ENCODE data around the gene CCNI2. TPM values are rescaled to one million over a fixed set of nuclear protein-coding genes. Genes with fewer than 3 reads are reported as not detected.
A peak's percentile ranks its signal among the peaks of the same experiment; 100 is the strongest.

Gene CCNI2, protein sequence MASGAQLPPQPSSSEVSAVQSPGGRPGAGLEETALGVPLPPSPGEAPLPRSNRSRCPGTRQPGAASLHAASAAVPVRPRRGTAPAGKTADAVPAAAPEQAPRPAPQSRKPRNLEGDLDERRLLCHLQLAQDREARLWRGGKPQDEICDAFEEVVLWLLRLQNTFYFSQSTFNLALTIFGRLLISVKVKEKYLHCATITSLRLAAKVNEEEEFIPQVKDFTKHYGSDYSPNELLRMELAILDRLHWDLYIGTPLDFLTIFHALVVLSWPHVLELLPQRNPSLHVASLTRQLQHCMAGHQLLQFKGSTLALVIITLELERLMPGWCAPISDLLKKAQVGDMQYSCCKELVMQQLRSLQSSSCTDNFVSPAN
- total RNA-seq = not detected in 2 replicates
- 2.5 TPM for polyA plus RNA-seq (2012)

- DNase-seq (ENCODE audit: low read depth) = no peak
Measured at GRCh38 chr5:132746954-132747615, at the start of gene CCNI2. CCNI2 (plus strand) TSS chr5:132747426; CDS start chr5:132747496, 70 bp downstream.

DNA sequence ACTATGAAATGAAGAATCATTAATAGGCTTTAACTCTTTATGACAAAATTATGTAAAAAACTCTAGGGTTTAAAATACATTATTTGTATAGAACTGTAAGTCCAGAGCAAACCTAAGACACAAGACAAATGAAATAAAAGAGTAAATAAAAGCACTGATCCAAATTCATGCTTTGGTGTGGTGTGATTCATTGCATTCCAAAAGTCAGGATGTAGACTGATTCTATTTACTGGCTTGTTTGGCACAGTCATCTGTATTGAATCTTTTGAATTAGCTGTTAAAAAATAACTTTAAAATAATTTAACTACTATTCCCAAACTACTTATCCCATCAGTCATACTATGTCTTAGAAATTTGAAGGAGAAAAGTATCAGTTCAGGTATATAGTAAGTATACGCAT, 42.4 kb upstream of the CCNI2 start:
- DNase-seq (ENCODE audit: low read depth) = no peak

- DNase-seq (ENCODE audit: low read depth) = no peak
Measured at GRCh38 chr5:132708645-132709044, 38.6 kb upstream of the CCNI2 start.

GRCh38 chr5:132714456-132715307, 32.5 kb upstream of the CCNI2 start:
- DNase-seq (ENCODE audit: low read depth) = peak; percentile 6

DNA sequence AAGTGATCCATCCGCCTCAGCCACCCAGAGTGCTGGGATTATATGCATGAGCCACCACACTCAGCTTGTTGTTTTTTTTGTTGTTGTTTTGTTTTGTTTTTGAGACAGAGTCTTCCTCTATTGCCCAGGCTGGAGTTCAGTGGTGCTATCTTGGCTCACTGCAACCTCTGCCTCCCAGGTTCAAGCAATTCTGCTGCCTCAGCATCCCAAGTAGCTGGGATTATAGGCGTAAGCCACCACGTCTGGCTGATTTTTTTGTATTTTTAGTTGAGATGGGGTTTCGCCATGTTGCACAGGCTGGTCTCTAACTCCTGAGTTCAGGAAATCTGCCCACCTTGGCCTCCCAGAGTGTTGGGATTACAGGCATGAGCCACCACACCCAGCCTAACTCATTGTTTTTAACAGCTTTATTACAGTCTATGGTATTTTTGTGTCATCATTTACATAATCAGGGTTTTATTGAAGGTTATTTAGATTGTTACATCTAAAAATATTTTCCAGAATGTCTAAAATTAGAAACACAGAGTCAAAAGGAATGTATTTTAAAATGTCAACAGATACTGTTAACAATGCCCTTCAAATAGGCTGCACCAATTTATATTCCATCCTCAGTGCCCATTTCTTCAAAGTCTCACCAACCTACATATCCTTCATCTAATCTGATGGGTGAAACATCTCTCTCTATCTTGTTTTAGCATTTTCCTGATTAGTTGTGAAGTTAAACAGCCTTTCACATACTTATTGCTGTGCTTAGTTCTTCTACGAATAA, 28.5 kb upstream of the CCNI2 start:
- no peak for DNase-seq (ENCODE audit: low read depth)

GRCh38 chr5:132725745-132726144, 21.5 kb upstream of the CCNI2 start:
- no peak for DNase-seq (ENCODE audit: low read depth)

GRCh38 chr5:132729896-132730295, 17.3 kb upstream of the CCNI2 start:
- no peak for DNase-seq (ENCODE audit: low read depth)

GRCh38 chr5:132733499-132734148, 13.6 kb upstream of the CCNI2 start:
- no peak for DNase-seq (ENCODE audit: low read depth)

DNA sequence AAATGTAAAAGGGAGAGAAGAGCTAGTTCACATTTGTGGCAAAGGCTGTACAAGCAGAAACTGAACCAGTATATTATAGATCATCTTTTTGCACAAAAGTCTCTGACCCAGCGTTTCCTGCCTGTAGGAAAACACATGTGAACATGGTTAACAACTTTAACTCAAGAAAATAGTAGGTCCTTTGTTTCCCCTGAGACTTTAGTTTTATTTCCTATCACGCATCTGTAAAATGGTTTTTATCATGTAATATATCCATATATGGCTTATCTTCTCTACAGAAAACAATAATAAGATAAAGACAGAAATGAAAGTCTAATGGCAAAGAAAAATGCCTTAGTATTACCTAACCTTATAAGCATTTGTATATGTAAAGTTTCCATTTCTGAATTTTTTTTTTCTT, 12.5 kb upstream of the CCNI2 start:
- DNase-seq (ENCODE audit: low read depth) = no peak

- peak; percentile 97 for DNase-seq (ENCODE audit: low read depth)
Measured at GRCh38 chr5:132736853-132737833, 10.1 kb upstream of the CCNI2 start, which contains the start of gene KIF3A. KIF3A (minus strand) TSS chr5:132737546; CDS start chr5:132737419, 127 bp downstream.

GRCh38 chr5:132737982-132738681, 9.1 kb upstream of the CCNI2 start:
- no peak for DNase-seq (ENCODE audit: low read depth)

DNA sequence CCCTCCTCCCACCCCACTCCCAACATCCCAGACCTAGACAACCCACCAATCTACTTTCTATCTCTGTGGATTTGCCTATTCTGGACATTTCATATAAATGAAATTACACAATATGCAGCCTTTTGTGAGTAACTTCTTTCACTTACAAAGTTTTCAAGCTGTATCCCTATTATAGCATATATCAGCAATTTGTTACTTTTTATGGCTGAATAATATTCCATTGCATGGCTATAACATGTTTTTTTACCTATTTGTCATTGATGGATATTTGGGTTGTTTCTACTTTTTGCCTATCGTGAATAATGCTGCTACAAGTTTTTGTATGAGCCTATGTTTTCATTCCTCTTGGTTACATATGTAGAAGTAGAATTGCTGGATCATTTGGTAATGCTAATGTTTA, 8.0 kb upstream of the CCNI2 start:
- DNase-seq (ENCODE audit: low read depth) = no peak

GRCh38 chr5:132742158-132742557, 5.1 kb upstream of the CCNI2 start:
- no peak for DNase-seq (ENCODE audit: low read depth)

DNA sequence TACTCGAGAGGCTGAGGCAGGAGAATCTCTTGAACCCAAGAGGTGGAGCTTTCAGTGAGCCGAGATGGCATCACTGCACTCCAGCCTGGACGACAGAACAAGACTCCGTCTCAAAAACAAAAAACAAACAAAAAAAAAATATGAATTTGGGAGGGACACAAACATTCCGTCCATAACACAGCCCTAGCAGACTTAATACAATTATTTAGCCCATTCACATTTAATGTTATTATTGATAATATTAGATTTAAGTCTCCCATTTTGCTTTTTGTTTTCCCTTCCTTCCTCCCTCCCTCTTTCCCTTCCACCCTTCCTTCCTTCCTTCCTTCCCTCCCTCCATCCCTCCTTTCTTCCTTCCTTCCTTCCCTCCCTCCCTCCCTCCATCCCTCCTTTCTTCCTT, 4.6 kb upstream of the CCNI2 start:
- no peak for DNase-seq (ENCODE audit: low read depth)

GRCh38 chr5:132744659-132745058, 2.6 kb upstream of the CCNI2 start:
- DNase-seq (ENCODE audit: low read depth) = no peak

DNA sequence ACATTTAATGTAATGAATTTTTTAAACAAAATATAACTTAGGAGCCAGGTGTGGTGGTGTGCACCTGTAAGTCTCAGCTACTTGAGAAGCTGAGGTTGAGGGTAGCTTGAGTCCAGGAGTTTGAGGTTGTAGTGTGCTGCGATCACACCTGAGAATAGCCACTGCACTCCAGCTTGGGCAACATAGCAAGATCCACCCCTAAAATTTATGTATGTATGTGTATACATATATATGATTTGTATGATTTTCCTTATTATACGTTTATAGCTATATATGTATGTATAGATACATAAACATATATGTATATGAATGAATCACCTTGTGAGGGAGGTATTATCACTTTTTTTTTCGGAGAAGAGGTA, 653 bp upstream of the CCNI2 start:
- no peak for DNase-seq (ENCODE audit: low read depth)

DNA sequence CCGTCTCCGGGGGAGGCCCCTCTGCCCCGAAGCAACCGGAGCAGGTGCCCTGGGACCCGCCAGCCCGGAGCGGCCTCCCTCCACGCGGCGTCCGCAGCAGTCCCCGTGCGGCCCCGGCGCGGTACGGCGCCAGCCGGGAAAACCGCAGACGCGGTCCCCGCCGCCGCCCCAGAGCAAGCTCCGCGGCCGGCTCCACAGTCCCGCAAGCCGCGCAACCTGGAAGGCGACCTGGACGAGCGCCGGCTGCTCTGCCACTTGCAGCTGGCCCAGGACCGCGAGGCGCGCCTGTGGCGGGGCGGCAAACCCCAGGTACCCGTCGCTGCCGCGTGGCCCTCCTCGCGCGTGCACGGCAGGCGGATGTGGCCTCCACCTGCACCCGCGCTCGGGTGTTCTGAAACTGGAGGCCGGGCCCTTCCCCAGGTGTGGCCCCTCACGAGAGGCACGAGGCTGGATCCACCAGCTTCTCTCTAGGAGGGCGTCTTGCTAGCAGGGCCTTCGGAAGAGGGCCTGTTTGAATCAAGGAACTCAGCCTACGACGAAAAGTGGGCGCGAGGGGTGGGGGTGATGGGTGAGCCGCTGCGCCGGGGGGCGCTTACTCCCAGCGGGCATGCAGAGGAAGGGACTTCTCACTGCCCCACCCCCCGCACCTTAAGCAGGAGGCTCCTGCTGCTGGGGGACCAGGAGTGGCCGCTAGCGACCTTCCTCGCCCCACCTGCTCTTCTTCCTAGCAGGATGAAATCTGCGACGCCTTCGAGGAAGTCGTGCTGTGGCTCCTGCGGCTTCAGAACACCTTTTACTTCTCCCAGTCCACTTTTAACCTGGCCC, 602 bp downstream of the CCNI2 start:
- no peak for DNase-seq (ENCODE audit: low read depth)

- no peak for DNase-seq (ENCODE audit: low read depth)
Measured at GRCh38 chr5:132748522-132749000, 1.3 kb downstream of the CCNI2 start.

All from myocyte (in vitro differentiated cells).